ENCODE results near the gene ZNF385D.

ZNF385D gene

GRCh38 chr3:21449738-21450137, 301.3 kb downstream of the ZNF385D start:
- peak in 1 of 51 donors; percentile 0 for DNase-seq

GRCh38 chr3:21447476-21448151, 303.4 kb downstream of the ZNF385D start:
- DNase-seq = no peak

- DNase-seq = no peak
Observed at GRCh38 chr3:21446945-21447475, 304.0 kb downstream of the ZNF385D start.

- DNase-seq = no peak
Observed at GRCh38 chr3:21446027-21446426, 305.0 kb downstream of the ZNF385D start.

GRCh38 chr3:21441821-21442220, 309.2 kb downstream of the ZNF385D start:
- DNase-seq = no peak

GRCh38 chr3:21436835-21437234, 314.2 kb downstream of the ZNF385D start:
- DNase-seq = peak in 1 of 51 donors; percentile 19

GRCh38 chr3:21435871-21436270, 315.1 kb downstream of the ZNF385D start:
- peak in 1 of 51 donors; percentile 19 for DNase-seq

- DNase-seq = no peak
Observed at GRCh38 chr3:21434310-21434709, 316.7 kb downstream of the ZNF385D start.

GRCh38 chr3:21433751-21434150, 317.3 kb downstream of the ZNF385D start:
- no peak for DNase-seq

GRCh38 chr3:21426920-21427319, 324.1 kb downstream of the ZNF385D start:
- DNase-seq = no peak

GRCh38 chr3:21425715-21426114, 325.3 kb downstream of the ZNF385D start:
- DNase-seq = no peak

- DNase-seq = no peak
Observed at GRCh38 chr3:21421096-21421495, 329.9 kb downstream of the ZNF385D start.

GRCh38 chr3:21417991-21418390, 333.0 kb downstream of the ZNF385D start:
- no peak for DNase-seq

GRCh38 chr3:21414506-21414905, 336.5 kb downstream of the ZNF385D start:
- no peak for DNase-seq

- no peak for DNase-seq
Observed at GRCh38 chr3:21411058-21411457, 340.0 kb downstream of the ZNF385D start.

- no peak for DNase-seq
Observed at GRCh38 chr3:21409401-21409800, 341.6 kb downstream of the ZNF385D start.

GRCh38 chr3:21407743-21408142, 343.3 kb downstream of the ZNF385D start:
- DNase-seq = no peak

GRCh38 chr3:21405671-21406667, 345.0 kb downstream of the ZNF385D start:
- DNase-seq = no peak

GRCh38 chr3:21398461-21398860, 352.5 kb downstream of the ZNF385D start:
- DNase-seq = no peak

- no peak for DNase-seq
Observed at GRCh38 chr3:21393683-21394311, 357.2 kb downstream of the ZNF385D start.

- DNase-seq = no peak
Observed at GRCh38 chr3:21392526-21392925, 358.5 kb downstream of the ZNF385D start.

- DNase-seq = no peak
Observed at GRCh38 chr3:21390856-21391255, 360.2 kb downstream of the ZNF385D start.

Measured in hypothalamus (tissue), 51 donors.